Astrocyte of the hippocampus (primary cell): ENCODE results near the gene CEP131.
A peak's percentile ranks its signal among the peaks of the same experiment; 100 is the strongest.
"Not testable (repeated sequence)": the region's sequence is repeated elsewhere in the genome, so short reads cannot be mapped to it uniquely, and the experiment has no call there.

Source experiments
- DNase-seq: peaks from one replicate; pipeline ENCODE4 v3.0.0; 2011; ENCODE audit warnings: low read depth, low spot score

Gene CEP131

DNA sequence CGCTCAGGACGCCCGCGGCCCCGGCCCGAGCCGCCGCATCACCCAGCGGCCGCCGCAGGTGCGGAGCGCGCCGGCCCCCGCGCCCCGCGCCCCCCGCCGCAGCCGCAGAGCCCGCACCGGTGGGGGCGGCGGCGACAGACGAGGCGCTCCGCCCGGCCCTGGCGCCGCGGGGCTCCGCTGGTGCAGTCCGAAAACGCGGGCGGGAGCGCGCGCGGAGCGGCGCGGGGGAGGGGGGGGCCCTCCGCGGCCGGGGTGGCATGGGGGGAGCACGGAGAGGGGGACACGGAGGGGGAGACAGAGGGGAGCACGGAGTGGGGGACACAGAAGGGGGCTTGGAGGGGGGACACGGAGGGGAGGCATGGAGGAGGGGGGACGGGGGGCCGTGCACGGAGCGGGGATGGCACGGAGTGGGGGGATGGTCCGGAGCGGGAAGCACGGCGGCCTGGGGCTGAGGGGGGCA lies 56.7 kb downstream of the CEP131 start, which contains the start of gene AATK:
Gene AATK (minus strand): TSS at position 189 of the 460 bp plus-strand sequence. CDS start 229 bp downstream, outside the sequence.
- no peak for DNase-seq

DNA sequence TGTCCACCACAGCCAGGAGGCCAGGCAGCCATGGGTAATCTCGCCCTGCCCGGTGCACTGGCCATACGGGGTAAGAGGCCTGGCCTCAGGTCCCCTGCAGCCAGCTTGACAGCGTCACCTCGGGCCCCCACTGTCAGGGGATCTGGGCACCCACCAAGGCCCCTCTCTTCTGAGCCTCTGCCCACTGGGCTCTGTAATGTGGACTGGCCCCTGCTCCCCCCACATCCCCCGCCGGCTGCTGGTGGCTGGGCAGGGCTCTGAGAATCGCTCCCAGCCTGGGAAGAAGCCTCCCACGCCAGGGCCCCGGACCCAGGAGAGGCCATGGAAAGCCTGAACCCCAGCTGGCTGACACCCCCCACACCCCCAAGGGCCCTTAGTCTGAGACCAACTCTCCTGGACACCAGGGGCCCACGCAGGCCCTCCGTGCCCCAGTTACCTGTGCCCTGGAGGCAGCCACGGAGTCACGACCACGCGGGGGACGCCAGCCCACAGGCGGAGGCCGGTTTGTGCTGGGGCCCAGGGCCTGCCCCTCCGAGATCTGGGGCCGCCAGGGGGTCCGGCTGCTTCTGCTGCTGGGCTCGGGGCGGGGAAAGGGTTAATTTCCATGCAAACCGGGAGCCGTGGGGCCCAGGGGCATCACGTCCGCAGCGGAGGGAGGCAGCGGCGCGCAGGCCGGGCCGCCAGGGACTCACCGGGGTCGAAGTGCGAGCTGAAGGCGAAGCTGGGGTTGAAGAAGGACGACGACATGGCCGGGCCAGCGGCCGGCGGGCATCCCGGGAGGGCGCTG lies 57.3 kb downstream of the CEP131 start, which contains the start of gene PVALEF:
Gene PVALEF (plus strand): TSS at position 262 of the 787 bp plus-strand sequence. CDS start 15,720 bp downstream, outside the sequence.
- DNase-seq: peak; percentile 28

DNA sequence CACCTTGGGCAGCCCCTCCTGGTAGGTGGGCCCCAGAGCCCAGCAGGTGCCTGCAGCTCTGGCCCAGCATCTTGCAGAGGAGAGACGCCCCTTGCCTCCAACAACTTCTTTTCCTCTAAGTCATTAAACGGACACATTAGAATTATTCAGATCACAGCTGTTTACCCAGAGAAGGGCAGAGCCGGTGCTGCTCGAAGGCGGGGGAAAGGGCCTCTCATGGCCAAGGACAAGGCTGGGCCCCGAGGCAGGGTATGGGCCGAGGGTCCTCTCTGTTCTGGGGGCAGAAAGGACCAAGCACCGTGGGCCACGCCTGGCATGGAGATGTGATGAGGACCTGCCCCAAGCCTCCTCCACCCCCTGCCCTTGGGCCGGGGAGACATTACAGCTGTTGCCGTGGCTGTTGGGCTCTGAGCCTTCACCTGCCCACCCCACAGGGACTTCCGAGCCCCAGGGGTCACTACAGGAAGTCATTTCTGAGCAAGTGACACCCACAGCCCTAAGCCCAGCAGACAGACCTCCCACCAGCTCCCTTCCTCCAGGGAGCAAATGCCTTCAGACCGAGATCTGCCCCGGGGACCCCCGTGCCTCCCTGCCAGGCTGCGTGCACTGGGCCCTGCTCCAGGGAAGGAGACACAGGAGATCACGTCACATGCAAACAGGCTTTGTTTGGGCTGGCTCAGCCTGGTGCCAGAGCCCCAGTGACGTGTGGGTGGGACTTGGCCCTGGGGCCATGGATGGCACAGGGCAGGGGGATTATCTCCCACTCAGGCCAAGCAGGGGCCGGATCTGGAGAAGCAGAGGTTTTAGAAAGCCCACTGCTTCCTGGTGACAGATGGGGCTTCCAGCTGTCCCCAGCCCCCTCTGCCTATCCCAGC lies 58.2 kb downstream of the CEP131 start:
- DNase-seq: no peak

DNA sequence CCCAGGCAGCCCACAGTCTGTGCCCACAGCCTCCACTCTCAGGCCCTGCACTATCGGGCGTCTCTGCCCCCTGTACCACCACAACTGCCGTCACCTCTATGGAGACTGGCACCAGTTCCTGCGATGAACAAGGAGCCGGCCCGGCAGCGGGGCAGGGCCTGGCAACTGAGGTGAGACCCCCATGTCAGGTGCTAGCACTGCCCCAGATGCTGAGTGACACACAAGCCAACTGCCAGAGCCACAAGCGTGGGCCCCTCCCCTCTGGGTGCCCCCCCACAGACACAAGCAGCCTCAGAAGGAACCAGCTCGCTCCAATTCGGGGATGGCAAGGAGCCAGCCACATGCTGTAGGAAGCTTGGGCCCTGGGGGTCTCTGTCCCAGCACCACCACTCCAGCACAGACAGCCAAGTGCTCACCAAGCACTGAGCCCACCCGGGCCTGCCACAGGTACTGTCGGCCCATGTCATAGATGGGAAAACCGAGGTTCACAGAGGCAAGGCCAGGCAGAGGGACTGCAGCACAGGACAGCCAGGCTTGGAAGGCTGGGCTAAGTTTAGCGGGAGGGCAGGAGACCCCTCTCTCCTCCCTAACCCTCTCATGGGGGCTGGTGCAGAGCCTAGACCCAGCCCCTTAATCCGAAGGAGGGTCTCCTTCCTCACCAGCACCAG lies 58.9 kb downstream of the CEP131 start:
- DNase-seq: no peak

DNA sequence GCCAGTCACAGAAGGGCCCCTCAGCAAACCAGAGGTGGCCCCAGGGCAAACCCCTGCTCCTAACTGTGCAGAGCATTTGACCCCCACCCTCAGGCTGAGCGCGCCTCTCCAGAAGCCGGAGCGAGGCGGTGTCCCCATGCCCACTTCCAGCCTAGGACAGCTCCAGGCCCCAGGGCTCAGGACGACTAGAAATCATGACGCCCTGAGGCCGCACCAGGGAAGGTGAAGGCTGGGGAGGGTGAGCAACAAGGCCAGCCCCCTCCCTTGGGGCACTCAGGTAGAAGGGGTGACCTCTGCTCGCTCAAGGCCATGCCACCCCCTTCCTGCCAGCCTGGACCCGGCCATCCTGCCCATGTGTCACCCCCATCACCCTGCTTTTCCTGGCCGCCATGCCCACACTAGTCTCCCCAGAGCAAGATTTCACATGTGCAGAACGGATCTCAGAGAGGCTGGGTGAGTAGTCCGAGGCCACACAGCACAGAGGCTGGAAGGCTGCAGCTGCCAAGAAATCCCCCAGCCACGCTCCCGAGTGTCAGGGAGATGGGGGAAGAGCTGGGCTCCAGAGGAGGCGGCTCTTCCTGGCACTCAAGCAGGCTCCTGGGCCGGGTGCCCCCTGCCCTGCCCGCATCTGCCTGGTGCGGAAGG lies 59.6 kb downstream of the CEP131 start:
- no peak for DNase-seq

DNA sequence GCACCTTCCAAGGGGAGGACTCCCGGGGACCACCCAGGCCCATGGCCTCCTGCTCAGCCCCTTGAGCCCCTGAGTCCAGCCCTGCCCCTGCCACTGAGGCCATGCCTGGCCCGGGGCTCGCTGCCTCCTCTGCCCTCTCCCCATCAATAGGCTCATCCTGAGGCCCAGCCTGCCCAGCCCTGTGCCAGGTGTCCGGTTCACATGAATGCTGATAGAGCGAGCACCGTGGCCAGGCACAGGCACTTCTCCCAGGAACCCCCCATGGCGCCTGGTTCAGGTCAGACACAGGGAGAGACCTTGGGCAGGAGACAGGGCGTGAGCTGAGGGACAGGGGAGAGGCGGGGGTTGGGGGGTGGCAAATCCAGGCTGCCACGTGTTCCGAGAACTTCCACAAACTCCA lies 60.3 kb downstream of the CEP131 start:
- no peak for DNase-seq

DNA sequence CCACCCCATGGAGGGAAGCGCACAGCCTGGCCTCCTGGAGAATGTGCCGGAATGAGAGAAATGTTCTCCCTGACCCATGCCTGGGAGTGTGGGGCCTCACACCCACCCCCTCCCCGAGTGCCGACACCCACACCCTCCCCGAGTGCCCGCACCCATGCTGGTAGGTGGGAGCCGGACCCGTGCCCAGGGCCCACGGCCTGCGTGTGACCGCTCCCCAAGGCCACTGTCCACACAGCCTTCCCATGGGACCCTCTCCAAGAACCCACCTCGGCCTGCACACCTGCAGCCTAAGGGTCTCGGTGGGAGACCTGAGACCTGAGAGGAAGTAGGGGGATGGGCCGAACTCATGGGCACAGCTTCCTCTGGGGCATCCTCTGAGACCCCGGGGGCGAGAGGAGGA lies 60.8 kb downstream of the CEP131 start:
- DNase-seq: no peak

DNA sequence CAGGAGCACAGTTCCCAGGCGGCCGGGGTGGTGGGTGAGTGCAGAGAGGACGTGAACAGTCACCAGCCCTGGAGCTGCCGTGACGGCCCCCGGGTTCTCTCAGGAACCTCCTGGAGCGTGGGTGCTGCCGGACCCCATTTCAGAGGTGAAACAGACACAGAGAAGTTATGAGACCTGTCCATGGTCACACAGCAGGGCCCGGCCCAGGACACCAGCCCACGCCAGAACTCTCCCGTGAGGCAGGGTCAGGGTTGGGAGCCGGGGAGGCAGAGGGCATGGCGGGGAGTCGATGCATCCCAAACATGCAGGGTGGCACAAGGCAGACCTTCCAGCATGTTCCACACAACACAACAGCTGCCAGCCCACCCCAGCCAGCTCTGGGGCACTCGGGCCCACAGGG lies 61.2 kb downstream of the CEP131 start:
- DNase-seq: no peak

DNA sequence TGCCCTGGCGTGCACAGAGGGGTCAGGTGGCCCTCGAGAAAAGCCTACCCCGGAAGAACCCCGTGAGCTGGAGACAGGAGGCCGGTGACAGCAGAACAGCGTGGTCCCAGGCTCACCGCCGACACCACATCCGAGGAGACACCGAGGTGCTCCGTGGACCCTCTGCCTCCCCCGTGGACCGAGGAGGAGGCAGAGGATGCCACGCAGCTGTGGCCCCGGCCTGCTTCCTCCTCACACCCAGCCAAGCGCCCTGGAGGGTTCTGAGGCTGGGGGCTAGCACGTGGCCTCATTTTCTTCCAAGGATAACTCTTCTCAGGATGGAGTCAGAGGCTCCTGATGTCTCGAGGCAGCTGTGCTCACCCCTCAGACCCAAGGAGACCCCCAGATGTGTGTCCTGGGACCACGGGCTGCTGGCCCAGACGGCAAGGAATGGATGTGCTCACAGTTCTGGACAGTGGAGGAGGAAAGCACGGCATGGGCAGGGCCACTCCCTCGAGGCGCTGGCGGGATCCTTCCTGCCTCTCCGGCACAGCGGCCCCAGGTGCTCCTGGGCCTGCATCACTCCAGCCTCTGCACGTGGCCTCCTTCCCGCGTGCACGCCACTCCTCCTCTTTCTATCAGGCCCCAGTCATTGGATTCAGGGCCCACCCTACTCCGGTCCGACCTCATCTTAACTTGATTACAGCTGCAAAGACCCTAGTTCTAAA lies 61.9 kb downstream of the CEP131 start:
- DNase-seq: no peak

DNA sequence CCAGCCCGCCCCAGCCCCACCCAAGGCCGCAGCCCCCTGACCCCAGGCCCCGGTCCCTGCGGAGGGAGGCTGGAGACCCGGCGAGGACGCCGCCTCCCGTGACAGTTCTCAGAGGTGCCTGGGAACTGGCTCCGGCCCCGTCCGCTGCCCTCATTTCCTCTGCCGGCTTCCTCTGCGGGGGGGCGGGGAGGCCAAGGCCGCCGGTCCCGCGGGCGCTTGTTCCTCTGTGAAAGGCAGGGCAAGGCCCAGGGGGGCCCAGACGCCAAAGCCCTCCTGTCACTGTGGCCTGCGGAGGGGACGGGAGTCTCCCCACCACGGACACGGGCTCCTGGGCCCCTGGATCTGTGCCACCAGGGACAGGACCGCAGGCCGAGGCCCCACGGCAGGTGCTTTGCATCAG lies 62.5 kb downstream of the CEP131 start:
- no peak for DNase-seq

DNA sequence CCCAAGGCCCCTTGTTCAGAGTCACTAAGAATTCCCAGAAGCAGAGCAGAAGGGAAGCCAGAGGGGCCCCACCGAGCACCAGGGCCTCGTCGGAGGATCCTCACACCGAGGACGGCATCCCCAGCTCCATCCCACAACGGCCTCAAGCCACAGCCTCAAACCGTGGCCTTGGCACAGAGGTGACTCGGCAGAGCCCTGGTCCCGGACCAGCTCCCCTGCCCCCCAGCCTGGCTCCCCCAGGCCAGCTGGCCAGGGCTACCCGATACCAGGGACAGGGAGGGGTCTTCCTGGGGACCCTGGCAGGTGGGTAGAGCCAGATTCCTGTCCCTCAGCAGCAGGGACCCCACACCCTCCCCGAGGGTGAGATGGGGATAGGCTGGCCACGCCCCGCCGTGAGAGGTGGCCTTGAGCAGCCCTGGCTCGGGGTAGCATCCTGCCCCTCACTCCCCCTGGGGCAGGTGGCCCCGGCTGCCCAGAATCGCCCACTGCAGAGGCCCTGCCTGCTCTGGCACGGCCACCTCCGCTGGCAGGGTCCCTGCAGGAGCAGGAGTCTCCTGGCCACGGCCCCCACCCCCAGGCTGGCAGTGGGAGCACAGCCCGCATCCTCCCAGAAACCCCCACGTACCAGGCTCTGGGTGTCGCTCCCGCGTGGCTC lies 63.0 kb downstream of the CEP131 start:
- DNase-seq: no peak

DNA sequence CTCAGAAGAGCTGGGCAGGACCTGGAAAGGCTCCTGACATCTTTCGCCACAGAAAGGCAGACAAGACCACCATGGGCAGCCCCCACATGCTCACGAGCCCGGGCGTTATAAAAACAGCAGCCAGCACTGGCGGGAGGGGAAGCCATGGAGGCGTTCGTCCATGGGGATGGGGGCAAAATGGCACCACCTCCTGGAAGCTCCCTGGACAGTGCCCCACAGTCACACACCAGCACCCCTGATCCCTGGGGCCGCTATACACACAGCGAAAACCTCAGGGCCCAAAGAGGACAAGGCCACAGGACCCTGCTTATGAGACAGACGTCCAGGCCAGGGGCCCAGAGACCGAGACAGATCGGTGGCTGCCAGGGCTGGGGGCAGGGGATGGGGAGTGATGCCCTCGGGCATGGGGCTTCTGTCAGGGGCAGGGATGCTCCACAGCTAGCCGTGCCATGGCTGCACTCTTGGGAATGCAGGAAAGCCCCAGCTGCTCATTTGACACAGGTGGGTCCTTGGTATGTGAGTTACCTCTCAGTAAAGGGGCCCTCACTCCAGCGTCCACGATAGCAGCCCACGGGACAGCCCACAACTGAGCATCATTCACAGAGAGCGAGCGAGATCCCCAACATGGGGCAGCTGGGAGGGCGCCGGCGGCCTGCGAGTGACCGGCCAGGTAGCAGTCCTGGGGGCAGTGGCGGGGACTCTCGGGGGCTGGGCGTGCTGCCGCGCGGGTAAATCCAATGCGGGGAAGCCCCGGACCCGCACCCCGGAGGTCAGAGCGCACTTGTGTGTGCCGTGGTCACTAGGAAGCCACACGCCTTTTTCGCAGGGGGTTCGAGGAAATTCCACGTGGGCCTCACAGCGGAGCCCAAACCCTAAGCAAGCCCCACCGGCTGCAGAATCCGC lies 63.8 kb downstream of the CEP131 start:
- no peak for DNase-seq

DNA sequence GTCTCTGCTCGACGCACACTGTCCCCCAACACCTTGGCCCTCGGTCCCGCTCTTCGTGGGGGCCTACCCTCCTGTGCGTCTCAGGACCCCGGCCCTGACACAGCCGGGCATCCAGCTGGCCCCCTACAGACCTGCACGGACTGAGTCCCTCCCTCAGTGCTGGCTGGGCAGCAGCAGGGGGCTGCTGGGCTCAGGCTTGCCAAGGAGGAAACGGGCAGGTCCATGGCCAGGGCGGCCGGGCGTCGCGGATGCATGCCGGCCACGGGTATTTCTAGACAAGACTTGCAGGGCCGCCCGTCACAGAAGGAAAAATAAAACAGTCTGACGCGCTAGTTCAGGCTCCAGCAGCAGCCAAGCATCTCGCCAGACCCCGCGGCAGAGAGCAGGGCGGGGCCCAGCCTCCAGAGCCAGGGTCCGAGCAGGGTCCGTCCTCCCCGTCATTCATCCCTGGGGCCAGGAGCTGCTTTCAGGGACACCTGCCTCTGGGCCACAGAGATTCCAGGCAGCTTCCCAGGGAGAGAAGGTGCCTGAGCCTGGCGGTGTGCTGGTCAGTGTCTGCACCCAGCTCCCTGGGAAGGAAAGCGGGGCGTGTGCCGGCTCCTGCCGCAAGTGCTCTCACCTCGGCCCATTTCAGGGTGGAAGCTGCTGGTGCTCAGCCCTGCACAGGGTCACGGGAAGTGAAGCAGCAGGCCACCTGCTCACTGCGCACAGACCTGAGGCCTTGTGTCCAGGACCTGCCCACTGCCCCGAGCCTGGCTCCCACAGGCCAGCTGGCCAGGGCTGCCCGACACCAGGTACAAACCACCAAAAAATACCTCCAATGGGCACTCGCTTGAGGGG lies 64.7 kb downstream of the CEP131 start:
- DNase-seq: no peak

DNA sequence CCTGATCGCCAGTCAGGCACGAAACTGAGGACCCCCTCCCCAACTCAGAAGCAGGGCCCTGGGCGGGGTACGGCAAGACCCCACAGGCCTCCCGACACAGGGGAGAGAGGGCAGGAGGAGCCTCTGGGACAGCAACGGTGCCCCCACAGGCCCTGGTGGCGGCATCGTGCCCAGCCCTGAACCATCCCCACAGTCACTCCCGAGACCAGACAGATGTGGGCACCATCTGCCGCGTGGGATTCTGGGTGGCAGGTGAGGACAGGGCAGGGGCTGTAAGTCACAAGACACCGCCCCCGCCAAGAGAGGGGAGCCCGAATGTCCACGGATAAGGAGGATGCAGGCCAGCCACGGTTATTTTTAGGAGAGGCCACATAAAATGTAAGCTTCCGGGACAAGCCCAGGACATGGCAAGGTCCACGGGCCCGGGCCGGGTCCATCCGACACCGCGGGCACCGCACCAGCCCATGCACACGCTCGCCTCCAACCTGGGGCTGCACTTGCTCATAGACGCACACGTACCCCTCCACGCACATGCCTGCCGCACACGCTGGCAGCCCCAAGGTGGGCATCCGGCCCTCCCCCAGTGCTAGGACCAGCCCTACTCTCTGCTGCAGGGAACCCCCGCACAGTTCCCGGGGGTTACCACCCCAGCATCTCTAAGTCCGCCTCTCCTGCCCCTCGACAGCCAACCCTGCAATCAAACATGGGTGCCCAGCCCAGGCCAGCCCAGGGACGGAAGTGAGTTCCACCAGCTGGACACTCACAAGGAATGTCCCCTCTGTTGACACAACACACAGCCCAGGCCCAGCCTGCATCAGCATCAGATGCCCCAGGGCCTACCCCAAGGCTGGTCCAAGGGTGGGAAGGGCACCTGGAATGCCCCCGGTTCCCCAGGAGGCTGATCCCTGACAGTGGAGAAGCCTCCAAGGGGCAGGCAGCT lies 65.6 kb downstream of the CEP131 start:
- no peak for DNase-seq

DNA sequence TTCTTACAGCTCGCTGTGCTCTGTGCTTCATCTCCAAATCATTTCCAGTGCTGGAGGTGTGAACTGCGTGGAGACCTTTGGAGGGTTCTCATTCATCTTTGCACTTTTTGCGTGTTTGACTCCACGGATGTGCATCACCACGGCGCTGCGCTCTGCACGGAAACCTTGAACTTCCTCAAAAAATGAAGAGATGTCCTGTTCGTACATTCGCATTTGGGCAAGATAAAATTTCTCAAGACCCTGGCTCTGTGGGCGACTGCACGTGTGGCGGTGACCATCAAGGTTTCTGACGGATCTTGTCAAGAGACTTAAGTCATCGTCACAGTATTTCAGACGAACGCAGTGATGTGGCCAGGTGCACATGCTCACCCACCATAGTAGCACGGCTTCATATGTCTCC lies 67.8 kb downstream of the CEP131 start:
- DNase-seq: no peak

DNA sequence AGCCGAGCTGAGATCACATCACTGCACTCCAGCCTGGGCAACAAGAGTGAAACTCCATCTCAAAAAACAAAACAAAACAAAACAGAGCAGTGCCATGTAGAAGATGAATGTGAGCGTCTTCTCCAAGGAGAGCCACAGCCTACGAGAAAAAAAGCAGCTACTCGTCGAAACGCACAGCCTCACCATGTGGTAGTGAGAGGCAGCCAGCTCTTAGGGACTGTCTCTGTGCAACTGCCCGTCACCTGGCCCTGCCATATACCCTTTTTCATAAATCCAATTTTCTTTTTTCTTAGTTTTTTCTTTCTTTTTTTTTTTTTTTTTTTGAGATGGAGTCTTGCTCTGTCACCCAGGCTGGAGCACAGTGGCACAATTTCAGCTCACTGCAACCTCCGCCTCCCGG lies 68.7 kb downstream of the CEP131 start:
- DNase-seq: not testable (repeated sequence)

DNA sequence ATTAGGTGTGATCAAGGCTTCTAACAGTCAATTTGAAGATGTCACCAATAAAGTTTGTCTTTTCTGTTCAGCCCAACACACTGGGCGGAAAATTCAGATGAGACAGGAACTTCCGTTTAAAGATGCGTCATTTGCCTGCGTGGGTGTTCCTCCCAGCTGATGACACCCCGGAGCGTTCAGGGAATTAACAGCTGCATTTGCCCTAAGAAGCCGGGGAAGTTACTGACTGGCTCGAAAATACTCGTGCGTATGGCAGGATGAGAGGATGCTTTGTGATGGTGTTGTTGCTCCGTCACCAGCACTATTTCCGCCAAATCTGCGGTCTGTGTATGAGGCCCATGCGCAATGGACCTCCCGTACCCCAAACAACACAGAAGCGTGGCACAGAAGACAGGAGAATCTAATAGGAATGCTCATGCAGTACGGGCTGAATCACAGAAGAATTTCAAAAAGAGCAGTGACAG lies 69.4 kb downstream of the CEP131 start:
- no peak for DNase-seq
